NCI-H2081 treated with DMSO at 0.1 percent for 48 hours (cell line): ENCODE results near the gene ATP9A.
"Not testable (repeated sequence)": the region's sequence is repeated elsewhere in the genome, so short reads cannot be mapped to it uniquely, and the experiment has no call there.

Experiments used
- DNase-seq: peaks from one replicate; lab custom pipeline; 2025; lab: John Stamatoyannopoulos, UW

The ATP9A gene

GRCh38 chr20:51691703-51692102 is 76.5 kb downstream of the ATP9A start:
- DNase-seq = no peak

GRCh38 chr20:51688600-51689244 is 79.5 kb downstream of the ATP9A start:
- DNase-seq = no peak

- no peak for DNase-seq
Observed at GRCh38 chr20:51687630-51688029, 80.6 kb downstream of the ATP9A start.

GRCh38 chr20:51687108-51687507 is 81.1 kb downstream of the ATP9A start:
- no peak for DNase-seq

- DNase-seq = not testable (repeated sequence)
Observed at GRCh38 chr20:51685494-51685893, 82.7 kb downstream of the ATP9A start.

- no peak for DNase-seq
Observed at GRCh38 chr20:51680067-51680749, 88.0 kb downstream of the ATP9A start.

- DNase-seq = no peak
Observed at GRCh38 chr20:51679254-51679921, 88.8 kb downstream of the ATP9A start.

GRCh38 chr20:51678026-51678697 is 90.0 kb downstream of the ATP9A start:
- DNase-seq = no peak

- no peak for DNase-seq
Observed at GRCh38 chr20:51668947-51669346, 99.2 kb downstream of the ATP9A start.

GRCh38 chr20:51668515-51668914 is 99.7 kb downstream of the ATP9A start:
- no peak for DNase-seq

- no peak for DNase-seq
Observed at GRCh38 chr20:51667491-51667890, 100.7 kb downstream of the ATP9A start.

- no peak for DNase-seq
Observed at GRCh38 chr20:51667002-51667408, 101.2 kb downstream of the ATP9A start.

GRCh38 chr20:51666126-51666525 is 102.1 kb downstream of the ATP9A start:
- DNase-seq = no peak

GRCh38 chr20:51665543-51666118 is 102.6 kb downstream of the ATP9A start:
- no peak for DNase-seq

- no peak for DNase-seq
Observed at GRCh38 chr20:51661609-51662178, 106.5 kb downstream of the ATP9A start.

- DNase-seq = no peak
Observed at GRCh38 chr20:51660672-51661608, 107.2 kb downstream of the ATP9A start.

- DNase-seq = no peak
Observed at GRCh38 chr20:51659491-51660050, 108.6 kb downstream of the ATP9A start.

- DNase-seq = no peak
Observed at GRCh38 chr20:51656726-51657260, 111.4 kb downstream of the ATP9A start.

GRCh38 chr20:51656089-51656488 is 112.1 kb downstream of the ATP9A start:
- DNase-seq = not testable (repeated sequence)

GRCh38 chr20:51654495-51654894 is 113.7 kb downstream of the ATP9A start:
- no peak for DNase-seq
